Daoy (cell line): Measurements from ENCODE around the gene OSBP2. TPM values are rescaled to one million over a fixed set of nuclear protein-coding genes. Genes with fewer than 3 reads are reported as not detected.
A peak's percentile ranks its signal among the peaks of the same experiment; 100 is the strongest.
"Not testable (repeated sequence)": the region's sequence is repeated elsewhere in the genome, so short reads cannot be mapped to it uniquely, and the experiment has no call there.

Experiments used
- DNase-seq: peaks from one replicate; pipeline ENCODE4 v3.0.0-alpha.2; 2015; ENCODE audit warnings: low read depth
- total RNA-seq: library from RNA; depleted of rRNA; stranded (reverse); fragments of >200 nt; shearing (Covaris generic); gene quantifications from 2 replicates; pipeline ENCODE4 v1.2.3, GENCODE V29; 2014

Gene OSBP2
- total RNA-seq, 1 experiment from 2014 or later = 0.97 TPM

DNA sequence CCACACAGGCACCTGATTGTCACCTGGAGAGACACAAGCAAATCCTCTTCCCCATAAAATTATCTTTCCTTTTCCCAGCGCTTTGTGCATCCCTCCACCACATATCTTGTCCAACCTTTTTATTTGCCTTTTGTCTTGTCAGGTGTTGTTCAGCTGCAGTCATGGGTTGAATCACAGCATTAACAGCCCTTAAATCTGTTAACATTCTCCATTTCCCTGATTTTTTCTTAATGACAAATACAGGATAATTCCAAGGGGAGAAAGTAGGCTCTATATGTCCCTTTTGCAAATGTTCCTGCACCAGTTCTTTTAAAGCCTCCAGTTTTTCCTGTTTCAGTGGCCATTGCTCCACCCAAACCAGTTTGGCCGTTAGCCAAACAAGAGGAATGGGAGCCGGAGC lies 18.1 kb upstream of the OSBP2 start:
- DNase-seq = not testable (repeated sequence)

DNA sequence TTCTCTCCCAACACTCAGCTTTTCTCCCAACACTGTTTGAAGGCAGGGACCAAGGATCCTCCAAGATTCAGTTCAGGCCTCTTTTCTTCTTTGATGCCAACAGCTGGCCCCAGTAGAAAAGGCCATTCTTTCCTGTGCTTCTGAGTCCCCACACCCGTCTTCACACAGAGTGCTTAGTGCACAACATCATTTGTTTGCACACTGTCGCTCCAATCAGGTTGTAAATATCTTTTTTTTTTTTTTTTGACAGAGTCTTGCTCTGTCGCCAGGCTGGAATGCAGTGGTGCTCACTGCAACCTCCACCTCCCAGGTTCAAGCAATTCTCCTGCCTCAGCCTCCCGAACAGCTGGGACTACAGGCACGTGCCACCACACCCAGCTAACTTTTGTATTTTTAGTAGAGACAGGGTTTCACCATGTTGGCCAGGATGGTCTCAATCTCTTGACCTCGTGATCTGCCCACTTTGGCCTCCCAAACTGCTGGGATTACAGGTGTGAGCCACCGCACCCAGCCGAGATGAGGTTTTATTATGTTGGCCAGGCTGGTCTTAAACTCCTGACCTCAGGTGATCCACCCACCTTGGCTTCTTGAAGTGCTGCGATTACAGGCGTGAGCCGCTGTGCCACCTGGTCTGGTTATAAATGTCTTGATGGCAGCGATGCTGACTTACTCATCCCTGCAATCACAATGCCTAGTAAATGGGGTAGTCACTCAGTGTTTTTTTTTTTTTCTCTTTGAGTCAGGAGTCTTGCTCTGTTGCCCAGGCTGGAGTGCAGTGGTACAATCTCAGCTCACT lies 14.6 kb upstream of the OSBP2 start:
- DNase-seq = not testable (repeated sequence)

DNA sequence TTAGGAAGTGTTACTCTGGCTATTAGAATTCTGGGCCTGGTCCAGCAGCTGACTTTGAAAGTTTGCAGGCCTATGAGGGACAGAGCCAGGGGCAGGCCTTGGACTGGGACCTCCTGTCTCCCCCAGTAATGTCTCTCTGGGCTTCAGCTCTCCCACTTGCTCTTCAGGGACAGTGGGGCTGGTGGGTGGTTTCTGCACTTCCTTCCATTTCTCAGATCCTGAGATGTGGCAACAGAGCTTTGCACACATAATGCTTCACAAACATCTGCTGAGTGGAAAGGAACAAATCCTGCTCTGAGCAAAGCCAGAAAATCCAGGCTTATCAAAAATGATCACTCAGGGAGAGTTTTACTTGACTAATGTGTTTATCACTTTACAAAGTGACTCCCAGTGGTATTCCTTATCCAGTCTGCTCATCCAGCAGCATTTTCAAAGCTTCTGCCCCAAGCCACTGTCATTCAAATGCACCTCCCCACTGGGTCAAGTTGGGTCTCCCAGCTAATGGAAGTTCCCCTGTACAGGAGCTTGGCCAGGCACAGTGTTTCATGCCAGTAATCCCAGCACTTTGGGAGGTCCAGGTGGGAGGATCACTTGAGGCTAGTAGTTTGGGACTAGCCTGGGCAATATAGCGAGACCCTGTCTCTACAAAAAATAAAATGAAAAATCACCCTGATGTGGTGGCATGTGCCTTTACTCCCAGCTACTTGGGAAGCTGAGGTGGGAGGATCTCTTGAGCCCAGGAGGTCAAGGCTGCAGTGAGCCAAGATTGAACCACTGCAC lies 13.5 kb upstream of the OSBP2 start:
- DNase-seq = no peak

DNA sequence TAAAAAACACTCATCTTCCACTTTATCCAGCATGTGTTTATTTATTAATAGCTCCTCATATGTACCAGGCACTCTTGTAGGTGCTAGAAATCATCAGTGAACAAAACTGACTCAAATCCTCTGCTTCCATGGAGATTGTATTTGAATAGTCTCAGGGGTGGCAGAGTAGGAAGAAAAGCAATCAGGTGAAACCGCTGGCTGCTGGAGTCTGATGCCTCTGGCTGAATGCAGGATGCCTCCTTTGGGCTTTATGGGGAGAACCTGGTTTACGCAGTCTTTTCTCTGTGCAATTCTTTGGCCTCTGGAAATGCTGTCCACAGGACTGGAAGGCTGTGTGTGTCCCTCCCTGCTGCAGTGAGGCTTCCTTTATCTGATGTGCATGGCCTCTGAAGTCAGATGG lies 12.8 kb upstream of the OSBP2 start:
- no peak for DNase-seq

DNA sequence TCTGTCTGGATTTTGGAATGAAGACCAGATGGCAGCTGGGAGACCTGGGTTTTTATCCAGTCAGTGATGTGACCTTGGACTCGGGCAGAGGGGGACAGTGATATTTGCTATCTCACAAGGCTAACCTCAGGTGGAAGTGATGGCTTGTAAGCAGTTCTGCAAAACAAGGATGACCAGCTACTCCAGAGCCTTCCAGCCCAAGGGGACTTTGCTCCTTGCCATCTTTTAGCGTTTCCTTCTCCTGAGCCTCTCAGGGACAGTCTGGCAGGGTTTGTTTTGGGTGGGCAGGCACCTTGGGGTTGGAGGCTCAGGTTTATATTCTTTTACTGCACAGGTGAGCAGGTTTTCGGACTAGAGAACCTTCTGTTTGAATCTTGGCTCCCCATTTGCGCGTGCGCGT lies 9.5 kb upstream of the OSBP2 start:
- no peak for DNase-seq

DNA sequence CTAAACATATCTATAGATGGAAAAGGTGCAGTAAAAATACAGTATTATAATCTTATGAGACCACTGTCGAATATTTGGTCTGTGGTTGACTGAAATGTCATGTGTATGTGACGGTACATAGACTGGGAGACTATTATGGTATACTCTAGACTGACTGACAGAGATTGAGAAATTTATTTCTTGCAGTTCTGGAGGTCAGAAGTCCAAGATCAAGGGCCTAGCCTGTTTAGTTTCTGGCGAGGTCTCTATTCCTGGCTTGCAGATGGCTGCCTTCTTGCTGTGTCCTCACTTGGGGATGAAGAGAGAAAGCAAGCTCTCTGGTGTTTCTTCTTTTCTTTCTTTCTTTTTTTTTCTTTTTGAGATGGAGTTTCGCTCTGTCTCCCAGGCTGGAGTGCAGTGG lies 7.3 kb upstream of the OSBP2 start:
- DNase-seq = no peak

DNA sequence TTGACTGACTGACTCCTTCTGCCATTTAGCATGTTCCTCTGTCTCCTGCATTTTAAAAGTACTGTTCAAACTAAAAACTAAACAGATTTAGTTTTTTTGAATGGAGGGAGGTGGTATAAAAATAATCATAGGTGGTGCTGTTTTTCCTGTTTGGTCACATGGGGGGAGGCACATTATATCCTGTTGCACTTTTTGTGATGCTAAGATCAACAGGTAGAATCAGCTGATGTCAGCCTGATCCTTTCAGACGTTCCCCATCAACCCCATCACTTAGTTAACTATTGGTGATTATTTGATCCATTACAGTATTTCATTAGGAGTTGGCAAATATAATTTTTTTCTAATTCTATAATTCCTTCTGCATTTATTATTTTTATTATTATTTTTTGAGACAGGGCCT lies 5.1 kb upstream of the OSBP2 start:
- DNase-seq = no peak

DNA sequence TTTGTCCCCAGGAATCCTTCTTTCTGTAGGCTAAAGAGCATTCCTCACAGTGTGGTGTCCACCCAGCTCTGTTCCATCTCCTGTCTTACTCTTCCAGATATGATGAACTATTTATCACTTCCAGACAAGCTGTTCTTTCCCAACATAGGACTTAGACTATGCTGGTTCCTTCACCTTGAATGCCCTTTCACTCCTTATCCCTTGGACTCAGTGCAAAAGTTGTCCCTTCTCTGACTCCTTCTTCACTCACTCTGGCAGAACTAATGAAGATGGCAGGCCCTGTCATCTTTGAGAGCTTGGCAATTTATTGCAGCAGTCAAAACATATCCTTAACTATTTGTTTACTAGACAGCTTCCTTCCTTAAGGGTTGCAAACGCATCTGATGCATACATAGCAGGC lies 3.5 kb upstream of the OSBP2 start:
- no peak for DNase-seq

DNA sequence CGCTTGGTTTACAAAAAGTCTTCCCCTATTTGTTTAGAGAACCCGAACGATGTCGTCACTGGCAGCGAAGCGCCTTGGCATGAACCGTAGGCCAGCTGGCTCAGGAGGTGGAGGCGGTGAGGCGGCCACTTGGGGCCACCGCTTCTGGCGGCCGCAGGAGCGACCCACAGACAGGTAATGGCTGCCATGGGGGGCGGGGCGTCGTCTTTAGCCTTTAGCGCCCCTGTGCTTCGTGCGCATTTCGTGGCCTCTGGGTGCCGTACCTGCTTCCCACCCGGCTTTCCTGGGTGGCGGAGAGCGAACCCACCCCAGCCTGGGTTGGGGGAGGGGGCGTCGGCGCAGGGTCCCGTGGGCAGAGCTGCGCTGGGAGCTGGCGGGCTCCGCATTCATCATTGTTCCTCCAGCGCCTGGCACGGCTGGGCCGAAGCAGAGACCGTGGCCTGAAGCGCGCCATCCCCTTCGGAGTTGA lies 469 bp upstream of the OSBP2 start:
- DNase-seq = peak; percentile 54

DNA sequence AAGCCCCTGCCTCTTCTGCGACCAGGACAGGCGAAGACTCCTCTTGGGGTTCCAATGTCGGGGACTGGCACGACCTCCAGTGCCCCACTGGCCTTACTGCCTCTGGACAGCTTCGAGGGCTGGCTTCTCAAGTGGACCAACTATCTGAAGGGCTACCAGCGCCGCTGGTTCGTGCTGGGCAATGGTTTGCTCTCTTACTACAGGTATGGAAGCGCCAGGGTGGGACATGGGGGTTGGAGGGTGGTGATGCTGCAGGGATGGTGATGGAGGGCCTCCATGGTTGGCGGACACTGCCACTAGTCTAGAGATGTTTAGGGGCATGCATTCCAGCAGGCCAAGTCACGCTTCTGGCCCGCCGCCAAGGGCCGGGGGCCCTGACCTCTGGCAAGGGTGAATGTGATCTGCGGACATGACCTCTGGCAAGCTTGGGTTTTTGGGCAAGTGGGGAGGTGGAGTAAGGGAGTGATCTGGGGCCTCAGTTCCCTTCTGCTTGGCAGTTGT lies 727 bp downstream of the OSBP2 start:
- no peak for DNase-seq

DNA sequence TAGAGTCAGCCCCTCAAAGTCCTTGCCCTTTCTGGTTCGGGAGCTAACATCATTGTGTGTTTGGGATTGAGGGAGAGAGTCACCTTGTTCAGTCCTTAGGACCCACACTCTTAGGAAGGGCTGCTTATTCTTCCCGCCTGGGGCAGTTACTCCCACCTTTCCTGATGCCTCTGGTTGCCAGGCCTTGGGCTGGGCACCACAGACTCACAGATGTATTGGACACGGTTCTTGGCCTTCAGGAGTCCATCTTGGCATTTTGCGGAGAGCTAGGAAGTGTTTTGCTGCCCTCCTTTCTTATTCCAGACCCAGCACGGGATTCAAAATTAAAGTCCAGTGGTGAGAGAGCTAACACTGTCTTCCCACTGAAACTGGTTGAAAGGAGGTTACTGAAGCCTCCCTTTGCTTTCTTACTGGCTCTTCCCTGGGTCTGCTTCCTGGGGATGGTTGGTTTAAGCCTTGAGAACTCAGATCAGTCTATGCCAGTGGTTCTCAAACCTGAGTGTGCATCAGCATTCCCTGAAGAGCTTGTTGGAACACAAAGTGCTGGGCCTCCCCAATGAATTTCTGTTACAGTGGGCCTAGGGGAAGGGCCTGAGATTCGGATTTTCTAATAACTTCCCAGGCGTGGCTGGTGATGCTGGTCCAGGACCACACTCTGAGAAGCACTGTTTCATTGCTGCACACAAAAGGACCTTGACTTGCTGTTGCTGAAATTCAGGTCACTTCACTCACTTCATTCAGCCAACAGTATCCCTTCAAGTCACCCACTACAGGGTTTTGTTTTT lies 1.4 kb downstream of the OSBP2 start:
- DNase-seq = no peak

DNA sequence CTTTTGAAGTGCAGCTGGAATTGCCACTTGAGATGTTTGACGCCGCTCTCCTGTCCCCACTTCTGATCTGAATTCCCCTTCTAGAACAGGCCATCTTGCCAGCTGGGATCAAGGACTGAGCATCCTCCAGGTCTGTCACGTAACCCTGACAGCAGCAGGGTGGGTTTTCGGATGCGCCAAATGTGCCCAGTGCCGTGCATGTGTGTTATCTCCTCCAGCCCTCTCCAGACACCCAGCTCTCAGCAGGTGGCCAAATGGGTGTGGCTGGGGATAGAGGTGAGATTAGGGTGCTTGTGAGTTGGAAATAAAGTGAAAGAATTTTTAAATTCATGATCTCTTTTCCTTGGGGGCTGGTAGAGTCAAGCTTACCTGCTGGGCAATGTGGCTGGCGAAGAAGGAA lies 3.3 kb downstream of the OSBP2 start:
- no peak for DNase-seq

DNA sequence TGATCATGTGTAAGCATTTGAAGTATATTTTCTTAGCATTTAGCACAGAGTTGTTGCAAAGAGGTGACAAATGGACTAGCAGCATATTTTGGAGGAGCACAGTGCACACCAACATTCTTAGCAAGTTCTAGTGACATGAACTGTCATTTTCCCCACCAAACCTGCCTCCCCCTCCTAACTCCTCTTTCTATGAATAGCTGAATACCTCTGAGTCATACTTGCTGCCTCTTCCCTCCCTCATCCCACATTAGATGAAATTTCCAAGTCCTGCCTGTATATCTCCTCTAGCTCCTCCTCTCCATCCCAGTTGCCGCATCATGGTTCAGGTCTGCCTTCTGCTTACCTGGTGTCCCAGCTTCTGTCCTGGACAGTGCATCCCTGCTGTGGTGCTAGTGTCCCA lies 7.2 kb downstream of the OSBP2 start:
- DNase-seq = peak; percentile 18

DNA sequence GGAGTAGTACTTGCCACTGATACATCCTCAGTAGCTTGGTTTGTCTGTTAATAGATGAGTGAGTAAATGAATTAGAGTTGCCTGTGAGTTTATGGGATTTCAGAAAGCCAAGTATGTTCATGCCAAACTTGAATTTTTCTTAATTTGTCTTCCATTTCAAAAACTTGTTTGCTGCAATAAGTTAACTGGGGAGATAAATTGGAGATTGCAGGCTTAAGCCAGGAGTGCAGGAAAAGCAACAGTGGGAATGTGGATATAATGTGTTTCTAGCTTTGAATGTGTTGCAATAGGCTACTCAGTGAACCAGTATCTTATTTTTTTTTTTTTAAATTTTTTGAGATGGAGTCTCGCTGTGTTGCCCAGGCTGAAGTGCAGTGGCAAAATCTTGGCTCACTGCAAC lies 8.2 kb downstream of the OSBP2 start:
- no peak for DNase-seq

DNA sequence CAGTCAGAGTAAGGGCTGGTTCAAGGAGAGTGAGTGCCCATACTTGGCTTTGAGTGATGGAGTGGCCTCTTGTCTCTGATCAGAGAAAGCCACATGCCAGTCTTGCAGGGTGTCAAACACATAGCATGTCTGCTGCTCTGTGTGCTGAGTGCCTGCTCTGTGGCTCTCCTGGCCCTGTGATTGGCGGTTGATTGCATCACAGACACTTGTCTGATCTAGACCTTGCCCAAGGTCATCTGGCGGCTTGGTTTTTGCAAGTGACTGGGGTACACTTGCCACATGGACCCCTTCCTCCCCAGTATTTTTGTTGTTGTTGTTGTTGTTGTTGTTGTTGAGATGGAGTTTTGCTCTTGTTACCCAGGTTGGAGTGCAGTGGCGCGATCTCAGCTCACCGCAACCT lies 10.3 kb downstream of the OSBP2 start:
- no peak for DNase-seq

DNA sequence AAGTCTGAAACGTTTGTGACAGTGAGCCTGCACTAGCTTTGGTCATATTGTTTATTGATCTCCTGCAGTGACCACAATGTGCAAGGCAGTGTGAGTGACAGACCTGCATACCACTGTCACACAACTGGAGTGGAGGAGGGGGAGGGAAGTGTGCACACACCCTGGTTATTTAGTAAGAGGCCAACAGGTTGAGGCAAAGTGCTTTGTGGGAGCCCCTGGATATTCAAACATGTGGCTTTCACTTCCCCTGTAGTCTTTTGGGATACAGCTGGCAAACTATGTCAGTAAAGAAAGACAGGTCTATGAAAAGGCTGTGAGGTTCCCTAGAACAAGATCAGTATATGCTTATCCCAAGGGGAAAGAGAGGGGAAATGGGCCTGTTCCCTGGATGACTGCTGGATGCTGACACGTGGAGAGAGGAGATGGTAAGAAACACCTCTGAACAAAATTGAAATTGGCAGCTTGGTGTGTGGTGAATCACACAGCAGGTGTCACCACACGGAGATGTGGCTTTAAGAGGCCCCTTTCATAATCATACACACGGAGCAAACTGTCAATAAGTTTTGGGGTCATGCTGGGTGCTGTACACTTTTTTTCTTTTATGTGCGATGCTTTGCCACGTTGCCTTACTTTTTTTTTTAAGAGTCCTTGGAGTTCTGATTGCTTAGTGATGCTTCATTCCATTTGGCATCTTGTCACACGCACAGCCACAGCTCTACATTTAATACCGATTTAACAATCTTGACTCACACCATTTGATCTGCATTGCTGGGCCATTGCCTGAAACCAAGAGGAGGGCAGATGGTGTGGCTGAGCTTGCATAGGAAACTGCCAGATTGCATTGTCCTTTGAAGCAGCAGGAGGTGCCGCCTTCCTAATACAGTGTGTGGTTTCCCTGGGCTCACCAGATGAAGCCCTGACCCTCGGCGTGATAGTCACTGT lies 11.3 kb downstream of the OSBP2 start:
- peak; percentile 71 for DNase-seq

DNA sequence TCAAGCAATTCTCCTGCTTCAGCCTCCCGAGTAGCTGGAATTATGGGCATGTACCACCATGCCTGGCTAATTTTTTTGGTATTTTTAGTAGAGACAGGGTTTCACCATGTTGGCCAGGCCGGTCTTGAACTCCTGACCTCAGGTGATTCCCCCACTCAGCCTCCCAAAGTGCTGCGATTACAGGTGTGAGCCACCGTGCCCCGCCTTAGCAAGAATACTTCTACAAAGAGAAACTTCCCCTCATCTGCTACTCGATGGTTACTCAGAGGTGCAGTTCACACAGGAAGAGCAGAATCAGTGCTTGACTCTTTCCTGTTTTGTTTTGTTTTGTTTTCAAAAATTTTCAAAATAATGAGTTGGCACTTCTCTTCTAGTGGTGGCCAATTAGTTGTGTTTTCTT lies 15.3 kb downstream of the OSBP2 start:
- DNase-seq = not testable (repeated sequence)

DNA sequence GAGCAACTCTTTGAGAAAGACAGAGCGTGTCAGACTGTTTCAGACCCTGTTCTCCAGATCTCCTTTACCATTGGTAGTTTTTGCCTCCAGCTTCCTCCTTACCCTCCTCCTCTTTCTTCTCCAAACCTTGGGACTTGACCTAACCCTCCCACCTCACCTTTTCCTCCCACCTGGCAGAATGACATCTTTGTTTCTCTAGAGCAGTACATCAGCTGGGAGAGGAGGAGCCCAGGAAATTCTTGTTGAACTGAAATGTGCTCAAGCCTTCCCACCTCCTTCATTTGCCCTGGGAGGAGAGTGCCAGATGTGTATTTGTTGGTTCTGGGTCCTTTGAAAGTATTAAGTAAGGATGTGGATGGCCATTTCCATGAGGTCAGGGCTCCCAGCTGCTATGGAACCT lies 17.4 kb downstream of the OSBP2 start:
- no peak for DNase-seq

DNA sequence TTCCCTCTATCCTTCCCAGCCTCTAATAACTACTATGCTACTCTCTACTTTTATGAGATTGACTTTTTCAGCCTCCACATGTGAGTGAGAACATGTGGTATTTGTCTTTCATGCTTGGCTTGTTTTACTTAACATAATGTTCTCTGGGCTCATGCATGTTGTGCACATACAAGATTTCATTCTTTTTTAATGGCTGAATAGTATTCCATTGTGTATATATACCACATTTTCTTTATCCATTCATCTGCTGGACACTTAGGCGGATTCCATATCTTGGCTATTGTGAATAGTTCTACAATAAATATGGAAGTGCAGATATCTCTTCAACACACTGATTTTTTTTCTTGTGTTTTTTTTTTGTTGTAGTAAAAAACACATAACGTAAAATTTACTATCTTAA lies 19.4 kb downstream of the OSBP2 start:
- no peak for DNase-seq

DNA sequence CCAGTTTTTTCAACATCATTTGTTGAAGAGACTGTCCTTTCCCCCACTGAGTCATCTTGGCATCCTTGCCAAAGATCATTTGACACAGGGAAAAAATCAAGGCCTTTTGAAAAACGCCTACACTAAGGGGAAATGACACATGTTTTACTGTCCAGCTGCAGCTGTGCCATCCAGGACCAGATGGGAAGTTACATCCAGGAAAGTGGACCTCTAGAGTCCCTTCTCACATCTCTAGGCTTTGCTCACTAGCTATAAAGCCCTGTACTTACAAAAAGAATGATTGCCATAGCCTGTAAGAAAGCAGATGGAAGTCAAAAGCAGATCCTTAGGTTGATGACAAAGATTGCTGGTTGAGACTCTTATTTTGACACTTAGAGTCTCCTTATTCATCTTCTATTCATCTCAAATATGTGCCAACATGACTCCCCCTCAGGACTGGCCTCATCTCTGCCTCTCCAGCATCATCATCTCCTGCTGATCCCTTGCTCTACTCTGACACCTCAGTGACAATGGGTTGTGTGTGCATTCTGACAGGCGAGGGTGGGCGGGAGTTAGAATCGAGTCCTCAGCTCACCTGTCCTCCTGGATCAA lies 22.8 kb downstream of the OSBP2 start:
- DNase-seq = peak; percentile 82

DNA sequence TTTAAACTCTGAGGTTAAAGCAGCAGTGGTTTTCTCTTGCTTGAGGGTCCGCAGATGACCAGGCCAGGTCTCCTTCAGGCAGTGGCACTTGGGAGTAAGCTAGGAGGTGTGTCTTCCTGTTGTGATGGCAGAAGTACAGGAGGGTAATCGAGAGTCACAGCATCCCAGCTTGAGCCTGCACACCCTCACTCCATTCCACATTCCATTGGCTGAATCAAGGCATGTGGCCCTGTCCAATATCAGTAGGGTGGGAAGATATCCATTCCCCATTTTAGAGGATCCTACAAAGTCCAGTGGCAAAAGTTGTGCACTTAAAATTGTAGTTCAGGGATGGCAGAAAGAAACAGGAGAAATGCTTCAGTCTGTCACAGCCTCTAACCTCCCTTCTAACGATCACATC lies 23.3 kb downstream of the OSBP2 start:
- DNase-seq = no peak
